A549 (cell line): Measurements from ENCODE around the gene SLC2A14. TPM values are rescaled to one million over a fixed set of nuclear protein-coding genes. Genes with fewer than 3 reads are reported as not detected.

ENCODE experiments used
- ATAC-seq, 2 experiments: fragments of 200-7000 bp in 1 of 2; fragments of >200 bp in 1 of 2; cut with Nextera tagmentation in 1 of 2; cut with Tn5 transposase in 1 of 2; 3 replicates each; pipeline versions ENCODE4 v1.8.0 to v1.9.1; 2018 to 2020; ENCODE audit warnings: mild to moderate bottlenecking in 1 of 2, moderate library complexity in 1 of 2
- CTCF ChIA-PET: fragments of 300-600 bp; sonication (Branson Sonifier 250); formaldehyde crosslinking; extraction: SDS; loops from one replicate; lab custom pipeline; 2021; ENCODE audit warnings: antibody characterized with exemption, inconsistent platforms; lab: Yijun Ruan, JAX
- POLR2A ChIA-PET: fragments of 350-600 bp; formaldehyde crosslinking; extraction: SDS; loops from one replicate; lab custom pipeline; 2021; ENCODE audit warnings: antibody characterized with exemption, inconsistent platforms; lab: Yijun Ruan, JAX
- DNase-seq, 2 experiments: peaks; one replicate each; pipeline versions ENCODE4 v3.0.0 to v3.0.0-alpha.2; 2011 to 2016; ENCODE audit warnings: low read depth in 1 of 2, low spot score in 1 of 2
- FAIRE-seq: peaks from 2 replicates; lab custom pipeline; 2011; peaks lifted over from hg19 to GRCh38; lab: Jason Lieb, UNC
- H3K27ac ChIP-seq, 2 experiments: fragments of >200 bp; sonication (Bioruptor Twin); formaldehyde crosslinking; 3 replicates each; pipeline ENCODE4 v1.5.1; 2016 to 2017
- H3K4me1 ChIP-seq: fragments of >200 bp; sonication (Bioruptor Twin); formaldehyde crosslinking; 3 replicates; pipeline ENCODE4 v1.6.1; 2016
- H3K4me2 ChIP-seq: fragments of >200 bp; sonication (Bioruptor Twin); formaldehyde crosslinking; 3 replicates; pipeline ENCODE4 v1.6.1; 2016
- H3K4me3 ChIP-seq: fragments of >200 bp; sonication (Bioruptor Twin); formaldehyde crosslinking; 3 replicates; pipeline ENCODE4 v1.5.1; 2016
- H3K9me3 ChIP-seq: fragments of >200 bp; sonication (Bioruptor Twin); formaldehyde crosslinking; 3 replicates; pipeline ENCODE4 v1.6.1; 2016
- BHLHE40 ChIP-seq: IDR thresholded peaks from 2 replicates; pipeline ENCODE4 v1.6.1; 2012; ENCODE audit warnings: low read depth, low read length, inconsistent platforms
- CHD2 ChIP-seq: fragments of 150-350 bp; IDR thresholded peaks from 2 replicates; pipeline ENCODE4 v1.6.1; 2014; ENCODE audit warnings: low read length; ENCODE audit not compliant: partially characterized antibody
- EHMT2 ChIP-seq: fragments of 200-600 bp; sonication (generic); IDR thresholded peaks from 2 replicates; pipeline ENCODE4 v1.6.1; 2016; ENCODE audit warnings: antibody characterized with exemption, low read depth, mild to moderate bottlenecking, moderate library complexity
- ESRRA ChIP-seq: fragments of 150-350 bp; IDR thresholded peaks from 2 replicates; pipeline ENCODE4 v1.6.1; 2014; ENCODE audit warnings: mild to moderate bottlenecking, low read length, borderline replicate concordance
- FOSB ChIP-seq: fragments of 250-450 bp; sonication (Bioruptor Pico); IDR thresholded peaks from 2 replicates; pipeline ENCODE4 v1.5.0; 2020; ENCODE audit warnings: mild to moderate bottlenecking, moderate library complexity
- FOSL2 ChIP-seq, 2 experiments: fragments of 450-650 bp in 1 of 2; fragments of >200 bp in 1 of 2; sonication (Bioruptor Twin) in 1 of 2; formaldehyde crosslinking; IDR thresholded peaks; 2 replicates each; pipeline versions ENCODE4 v1.5.0 to v1.6.1; 2016 to 2020; ENCODE audit warnings: mild to moderate bottlenecking in 1 of 2, moderate library complexity in 1 of 2
- HEYL ChIP-seq: fragments of 250-450 bp; sonication (Bioruptor Pico); IDR thresholded peaks from 2 replicates; pipeline ENCODE4 v1.8.0; 2021; ENCODE audit warnings: mild to moderate bottlenecking, moderate library complexity
- JUN ChIP-seq, 2 experiments: fragments of >200 bp; sonication (Bioruptor Twin); formaldehyde crosslinking; IDR thresholded peaks; 2 replicates in 1 of 2; 3 replicates in 1 of 2; pipeline ENCODE4 v1.6.1; 2016 to 2017
- KDM5A ChIP-seq: fragments of 200-600 bp; sonication (generic); IDR thresholded peaks from 2 replicates; pipeline ENCODE4 v1.6.1; 2016; ENCODE audit warnings: antibody characterized with exemption, mild to moderate bottlenecking
- MAFK ChIP-seq: fragments of 450-650 bp; IDR thresholded peaks from 2 replicates; pipeline ENCODE4 v1.6.1; 2014; ENCODE audit not compliant: partially characterized antibody
- MAZ ChIP-seq: fragments of 150-350 bp; IDR thresholded peaks from 2 replicates; pipeline ENCODE4 v1.6.1; 2014; ENCODE audit warnings: antibody characterized with exemption, low read depth, low read length, borderline replicate concordance
- NR3C1 ChIP-seq: fragments of >200 bp; sonication (Bioruptor Twin); formaldehyde crosslinking; IDR thresholded peaks from 3 replicates; pipeline ENCODE4 v1.6.1; 2017
- POLR2AphosphoS2 ChIP-seq: conservative IDR thresholded peaks from 2 replicates; pipeline ENCODE4 v1.6.1; 2012; ENCODE audit warnings: low read length, improper control_type of control experiment, inconsistent platforms
- RCOR1 ChIP-seq: fragments of 150-350 bp; IDR thresholded peaks from 2 replicates; pipeline ENCODE4 v1.6.1; 2014; ENCODE audit warnings: antibody characterized with exemption, low read length, low read depth
- SMC3 ChIP-seq: fragments of >200 bp; sonication (Bioruptor Twin); formaldehyde crosslinking; IDR thresholded peaks from 3 replicates; pipeline ENCODE4 v1.6.1; 2018; ENCODE audit warnings: inconsistent platforms
- TP53 ChIP-seq: fragments of 250-450 bp; sonication (Bioruptor Pico); IDR thresholded peaks from 2 replicates; pipeline ENCODE4 v1.5.0; 2021; ENCODE audit warnings: mild to moderate bottlenecking, moderate library complexity
- whole genome bisulfite sequencing: methylation state at CpG from one replicate; pipeline ENCODE4 v1.1.6; 2017; ENCODE audit errors: missing lambda C conversion rate; 5-methylcytosine and 5-hydroxymethylcytosine counted together
- polyA plus RNA-seq, 4 experiments: library from polyadenylated mRNA; depleted of rRNA in 3 of 4; stranded (reverse); fragments of >200 nt; fragmentation: RNase III in 1 of 4; extraction: RNeasy Plus Mini Kit Qiagen cat#74134 plus additional on column Dnase treatment in 1 of 4; gene quantifications; 2 replicates in 3 of 4; 3 replicates in 1 of 4; pipeline ENCODE4 v1.2.3, GENCODE V29; 2011 to 2017
- small RNA-seq, 6 experiments: library from RNA; depleted of rRNA; stranded (forward); fragments of <200 nt; gene quantifications; one replicate each; pipeline ENCODE3, GENCODE V24; 2012
- TF ChIP-seq, protein P1 (sequence below): fragments of >200 bp; sonication (Bioruptor Twin); formaldehyde crosslinking; IDR thresholded peaks from 2 replicates; pipeline ENCODE4 v1.6.1; 2016
- TF ChIP-seq, protein P2 (sequence below): fragments of 250-450 bp; sonication (Bioruptor Pico); IDR thresholded peaks from 2 replicates; pipeline ENCODE4 v1.5.0; 2021; ENCODE audit warnings: mild to moderate bottlenecking, moderate library complexity, borderline replicate concordance
- TF ChIP-seq, protein P3 (sequence below): fragments of >200 bp; sonication (Bioruptor Twin); formaldehyde crosslinking; IDR thresholded peaks from 3 replicates; pipeline ENCODE4 v1.6.1; 2016

SLC2A14 gene
- polyA plus RNA-seq, 2 of the 4 experiments (the other 2 are of a cell fraction) = 0.25 to 0.68 TPM

DNA sequence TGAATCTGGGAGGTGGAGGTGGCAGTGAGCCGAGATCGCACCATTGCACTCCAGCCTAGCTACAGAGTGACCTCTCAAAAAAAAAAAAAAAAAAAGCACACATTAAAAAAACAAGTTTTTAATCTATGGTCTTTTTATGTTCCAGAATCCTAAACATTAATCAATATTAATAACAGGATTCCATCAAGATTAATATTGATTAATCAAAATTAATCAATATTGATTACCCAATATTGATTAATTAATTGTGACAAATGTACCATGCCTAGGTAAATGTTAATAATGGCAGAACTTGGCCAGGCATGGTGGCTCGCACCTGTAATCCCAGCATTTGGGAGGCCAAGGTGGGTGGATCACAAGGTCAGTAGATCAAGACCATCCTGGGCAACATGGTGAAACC lies 91.4 kb downstream of the SLC2A14 start:
- CTCF ChIA-PET = no interaction called here
- Histone ChIP-seq H3K27ac (no peak overlapping the region), H3K4me1 (no peaks in the 10 kb centered on the region), H3K4me2 (no peak overlapping the region)
- FAIRE-seq = no peak
- 52% methylated on average over 3 of the region's 3 CpGs for WGBS
- no peak for ATAC-seq
- DNase-seq = no peak
- POLR2A ChIA-PET = no interaction called here
- TF ChIP-seq KDM5A = no peak
- TF ChIP-seq, protein P1, sequence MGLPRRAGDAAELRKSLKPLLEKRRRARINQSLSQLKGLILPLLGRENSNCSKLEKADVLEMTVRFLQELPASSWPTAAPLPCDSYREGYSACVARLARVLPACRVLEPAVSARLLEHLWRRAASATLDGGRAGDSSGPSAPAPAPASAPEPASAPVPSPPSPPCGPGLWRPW = no peak
- TF ChIP-seq RCOR1 = no peak
- TF ChIP-seq FOSB (CRISPR knock-in tag) = no peak
- TF ChIP-seq HEYL (CRISPR knock-in tag) = no peak
- no peak for TF ChIP-seq ESRRA
- no peak for TF ChIP-seq CHD2
- no peak for TF ChIP-seq MAZ
- no peak for TF ChIP-seq NR3C1
- TF ChIP-seq EHMT2 = no peak
- TF ChIP-seq SMC3 = no peak
- TF ChIP-seq BHLHE40 = no peak
- no peak for TF ChIP-seq TP53 (CRISPR knock-in tag)
- TF ChIP-seq JUN (IDR thresholded peaks at IDR 0.05) = no peak
- TF ChIP-seq POLR2AphosphoS2 = no peak
- TF ChIP-seq, protein P2, sequence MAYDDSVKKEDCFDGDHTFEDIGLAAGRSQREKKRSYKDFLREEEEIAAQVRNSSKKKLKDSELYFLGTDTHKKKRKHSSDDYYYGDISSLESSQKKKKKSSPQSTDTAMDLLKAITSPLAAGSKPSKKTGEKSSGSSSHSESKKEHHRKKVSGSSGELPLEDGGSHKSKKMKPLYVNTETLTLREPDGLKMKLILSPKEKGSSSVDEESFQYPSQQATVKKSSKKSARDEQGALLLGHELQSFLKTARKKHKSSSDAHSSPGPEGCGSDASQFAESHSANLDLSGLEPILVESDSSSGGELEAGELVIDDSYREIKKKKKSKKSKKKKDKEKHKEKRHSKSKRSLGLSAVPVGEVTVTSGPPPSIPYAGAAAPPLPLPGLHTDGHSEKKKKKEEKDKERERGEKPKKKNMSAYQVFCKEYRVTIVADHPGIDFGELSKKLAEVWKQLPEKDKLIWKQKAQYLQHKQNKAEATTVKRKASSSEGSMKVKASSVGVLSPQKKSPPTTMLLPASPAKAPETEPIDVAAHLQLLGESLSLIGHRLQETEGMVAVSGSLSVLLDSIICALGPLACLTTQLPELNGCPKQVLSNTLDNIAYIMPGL (CRISPR knock-in tag) = no peak
- TF ChIP-seq, protein P3, sequence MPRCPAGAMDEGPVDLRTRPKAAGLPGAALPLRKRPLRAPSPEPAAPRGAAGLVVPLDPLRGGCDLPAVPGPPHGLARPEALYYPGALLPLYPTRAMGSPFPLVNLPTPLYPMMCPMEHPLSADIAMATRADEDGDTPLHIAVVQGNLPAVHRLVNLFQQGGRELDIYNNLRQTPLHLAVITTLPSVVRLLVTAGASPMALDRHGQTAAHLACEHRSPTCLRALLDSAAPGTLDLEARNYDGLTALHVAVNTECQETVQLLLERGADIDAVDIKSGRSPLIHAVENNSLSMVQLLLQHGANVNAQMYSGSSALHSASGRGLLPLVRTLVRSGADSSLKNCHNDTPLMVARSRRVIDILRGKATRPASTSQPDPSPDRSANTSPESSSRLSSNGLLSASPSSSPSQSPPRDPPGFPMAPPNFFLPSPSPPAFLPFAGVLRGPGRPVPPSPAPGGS = no peak
- TF ChIP-seq, all 56 proteins: peak for 0
- Histone ChIP-seq H3K9me3 (no peaks in the 10 kb centered on the region), H3K4me3 (no peak overlapping the region)

DNA sequence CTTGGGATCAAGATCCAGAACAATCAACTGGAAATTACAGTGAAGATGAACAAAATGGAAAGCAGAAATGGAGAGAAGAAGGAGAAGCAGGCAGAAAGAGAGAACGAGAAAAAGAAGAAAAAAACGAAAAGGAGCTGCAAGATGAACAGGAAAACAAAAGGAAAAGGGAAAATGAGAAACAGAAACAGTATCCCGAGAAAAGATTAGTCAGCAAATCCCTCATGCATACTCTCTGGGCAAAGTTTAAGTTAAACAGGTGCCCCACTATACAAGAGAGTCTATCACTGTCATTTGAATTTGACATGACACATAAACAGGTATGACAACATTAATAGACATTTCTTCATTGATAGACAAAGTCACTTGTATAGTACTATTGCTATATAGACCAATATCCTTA lies 102.7 kb downstream of the SLC2A14 start:
- FAIRE-seq = no peak
- no peak for TF ChIP-seq FOSL2 (IDR thresholded peaks at IDR 0.05)
- no peak for TF ChIP-seq FOSL2 (CRISPR knock-in tag; IDR thresholded peaks at IDR 0.05)
- TF ChIP-seq MAFK = peak; percentile 83
- ATAC-seq = no peak
- 33% methylated on average over 3 of the region's 3 CpGs for WGBS
- DNase-seq = no peak
- ChIA-PET POLR2A (no interaction called here), CTCF (interaction anchor here (0.8 kb wide), 1 partner anchor 20 kb away, joined by 3 read pairs; no protein-coding TSS in a partner anchor)
- Histone ChIP-seq H3K4me3 (no peak overlapping the region), H3K4me1 (no peaks in the 10 kb centered on the region), H3K27ac (no peak overlapping the region), H3K9me3 (no peaks in the 10 kb centered on the region), H3K4me2 (no peak overlapping the region)

Small RNA genes within 50 kb of the gene (small RNA-seq; reads per million reads assigned to genes)
- 0 reads per million in 6 experiments for gene RF00019

Other genes starting within 250 kb of the SLC2A14 start
- not detected in 2 replicates for gene APOBEC1, start 207.0 kb downstream of the SLC2A14 start, polyA plus RNA-seq (2011; rRNA removed)
- not detected in 3 replicates for gene APOBEC1, start 207.0 kb downstream of the SLC2A14 start, polyA plus RNA-seq (2017; fragmentation: RNase III; extraction: RNeasy Plus Mini Kit Qiagen cat#74134 plus additional on column Dnase treatment)
- not detected in 2 replicates for gene GDF3, start 177.1 kb downstream of the SLC2A14 start, polyA plus RNA-seq (2011; rRNA removed)
- gene GDF3, start 177.1 kb downstream of the SLC2A14 start, polyA plus RNA-seq (2017; fragmentation: RNase III; extraction: RNeasy Plus Mini Kit Qiagen cat#74134 plus additional on column Dnase treatment) = not detected in 3 replicates
- gene DPPA3, start 161.5 kb downstream of the SLC2A14 start, polyA plus RNA-seq (2011; rRNA removed) = not detected in 2 replicates
- not detected in 3 replicates for gene DPPA3, start 161.5 kb downstream of the SLC2A14 start, polyA plus RNA-seq (2017; fragmentation: RNase III; extraction: RNeasy Plus Mini Kit Qiagen cat#74134 plus additional on column Dnase treatment)
- not detected in 2 replicates for gene CLEC4C, start 125.5 kb downstream of the SLC2A14 start, polyA plus RNA-seq (2011; rRNA removed)
- not detected in 3 replicates for gene CLEC4C, start 125.5 kb downstream of the SLC2A14 start, polyA plus RNA-seq (2017; fragmentation: RNase III; extraction: RNeasy Plus Mini Kit Qiagen cat#74134 plus additional on column Dnase treatment)
- not detected in 2 replicates for gene NANOGNB, start 107.7 kb downstream of the SLC2A14 start, polyA plus RNA-seq (2011; rRNA removed)
- gene NANOGNB, start 107.7 kb downstream of the SLC2A14 start, polyA plus RNA-seq (2017; fragmentation: RNase III; extraction: RNeasy Plus Mini Kit Qiagen cat#74134 plus additional on column Dnase treatment) = not detected in 3 replicates
- 0.05 TPM in 1 of 2 replicates, not detected in the other for gene NANOG, start 83.5 kb downstream of the SLC2A14 start, polyA plus RNA-seq (2011; rRNA removed)
- gene NANOG, start 83.5 kb downstream of the SLC2A14 start, polyA plus RNA-seq (2017; fragmentation: RNase III; extraction: RNeasy Plus Mini Kit Qiagen cat#74134 plus additional on column Dnase treatment) = not detected in 3 replicates
- 52.4 and 56.4 TPM in 2 replicates for gene SLC2A3, start 63.3 kb upstream of the SLC2A14 start, polyA plus RNA-seq (2011; rRNA removed)
- gene SLC2A3, start 63.3 kb upstream of the SLC2A14 start, polyA plus RNA-seq (2017; fragmentation: RNase III; extraction: RNeasy Plus Mini Kit Qiagen cat#74134 plus additional on column Dnase treatment) = 7.8 to 13.3 TPM (median 8.7 TPM) in 3 replicates
- gene FOXJ2, start 159.8 kb upstream of the SLC2A14 start, polyA plus RNA-seq (2011; rRNA removed) = 7.0 and 9.5 TPM in 2 replicates
- gene FOXJ2, start 159.8 kb upstream of the SLC2A14 start, polyA plus RNA-seq (2017; fragmentation: RNase III; extraction: RNeasy Plus Mini Kit Qiagen cat#74134 plus additional on column Dnase treatment) = 7.4 to 7.6 TPM (median 7.4 TPM) in 3 replicates
- not detected in 2 replicates for gene C3AR1, start 193.4 kb upstream of the SLC2A14 start, polyA plus RNA-seq (2011; rRNA removed)
- not detected in 3 replicates for gene C3AR1, start 193.4 kb upstream of the SLC2A14 start, polyA plus RNA-seq (2017; fragmentation: RNase III; extraction: RNeasy Plus Mini Kit Qiagen cat#74134 plus additional on column Dnase treatment)
- 31.8 and 34.1 TPM in 2 replicates for gene NECAP1, start 209.4 kb upstream of the SLC2A14 start, polyA plus RNA-seq (2011; rRNA removed)
- gene NECAP1, start 209.4 kb upstream of the SLC2A14 start, polyA plus RNA-seq (2017; fragmentation: RNase III; extraction: RNeasy Plus Mini Kit Qiagen cat#74134 plus additional on column Dnase treatment) = 15.6 to 19.4 TPM (median 17.6 TPM) in 3 replicates